Upper lobe of left lung (tissue), 4 donors: Measurements from ENCODE around the gene TTC28.

Experiments used
- EP300 ChIP-seq, 4 donors: sonication (generic); formaldehyde crosslinking; IDR thresholded peaks; one replicate each; pipeline ENCODE4 v1.5.1; 2017; ENCODE audit warnings: antibody characterized with exemption in 4 of 4, control low read depth in 2 of 4
- POLR2A ChIP-seq, 4 donors: fragments of 450-650 bp; IDR thresholded peaks; one replicate each; pipeline ENCODE4 v1.5.1; 2016 to 2017; ENCODE audit warnings: antibody characterized with exemption in 4 of 4, mild to moderate bottlenecking in 2 of 4
- POLR2AphosphoS5 ChIP-seq, 2 donors: sonication (generic); formaldehyde crosslinking; IDR thresholded peaks; one replicate each; pipeline ENCODE4 v1.5.1; 2017; ENCODE audit warnings: antibody characterized with exemption in 2 of 2
- TF ChIP-seq, protein P1 (sequence below), 6 experiments: fragments of 450-650 bp in 4 of 6; fragments of 200-600 bp in 2 of 6; sonication (generic) in 2 of 6; IDR thresholded peaks; one replicate each; pipeline ENCODE4 v1.5.1; 2016 to 2019; ENCODE audit warnings: antibody characterized with exemption in 6 of 6

DNA sequence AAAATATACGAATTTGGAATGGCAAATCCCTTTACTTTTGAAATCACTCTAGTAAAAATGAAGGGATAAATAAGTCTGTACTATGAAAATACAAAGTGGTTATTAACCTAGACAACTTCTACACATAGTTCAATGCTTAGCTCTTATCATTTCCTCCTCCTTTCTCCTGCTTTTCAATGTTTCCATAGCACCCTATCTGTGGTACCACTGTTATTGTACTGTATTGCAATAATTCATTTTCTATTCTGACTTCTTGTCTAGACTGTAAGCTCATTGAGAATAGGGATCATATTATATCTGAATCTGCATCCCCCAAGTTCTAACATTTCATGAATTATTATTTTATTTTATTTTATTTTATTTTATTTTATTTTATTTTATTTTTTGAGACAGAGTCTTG, 251.4 kb downstream of the TTC28 start:
- TF ChIP-seq, protein P1, sequence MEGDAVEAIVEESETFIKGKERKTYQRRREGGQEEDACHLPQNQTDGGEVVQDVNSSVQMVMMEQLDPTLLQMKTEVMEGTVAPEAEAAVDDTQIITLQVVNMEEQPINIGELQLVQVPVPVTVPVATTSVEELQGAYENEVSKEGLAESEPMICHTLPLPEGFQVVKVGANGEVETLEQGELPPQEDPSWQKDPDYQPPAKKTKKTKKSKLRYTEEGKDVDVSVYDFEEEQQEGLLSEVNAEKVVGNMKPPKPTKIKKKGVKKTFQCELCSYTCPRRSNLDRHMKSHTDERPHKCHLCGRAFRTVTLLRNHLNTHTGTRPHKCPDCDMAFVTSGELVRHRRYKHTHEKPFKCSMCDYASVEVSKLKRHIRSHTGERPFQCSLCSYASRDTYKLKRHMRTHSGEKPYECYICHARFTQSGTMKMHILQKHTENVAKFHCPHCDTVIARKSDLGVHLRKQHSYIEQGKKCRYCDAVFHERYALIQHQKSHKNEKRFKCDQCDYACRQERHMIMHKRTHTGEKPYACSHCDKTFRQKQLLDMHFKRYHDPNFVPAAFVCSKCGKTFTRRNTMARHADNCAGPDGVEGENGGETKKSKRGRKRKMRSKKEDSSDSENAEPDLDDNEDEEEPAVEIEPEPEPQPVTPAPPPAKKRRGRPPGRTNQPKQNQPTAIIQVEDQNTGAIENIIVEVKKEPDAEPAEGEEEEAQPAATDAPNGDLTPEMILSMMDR (IDR thresholded peaks at IDR 0.05), result no peak
- TF ChIP-seq EP300 (IDR thresholded peaks at IDR 0.05), result no peak
- no peak for TF ChIP-seq POLR2A (IDR thresholded peaks at IDR 0.05)
- TF ChIP-seq POLR2AphosphoS5 (IDR thresholded peaks at IDR 0.05), result no peak
